K562 (cell line): ENCODE results near the gene CACNA1A. TPM values are rescaled to one million over a fixed set of nuclear protein-coding genes. Genes with fewer than 3 reads are reported as not detected.

Experiments used
- AFF1 ChIP-seq, 2 experiments: fragments of 450-650 bp; IDR thresholded peaks; 2 replicates each; pipeline ENCODE4 v1.6.1; 2018; ENCODE audit warnings: mild to moderate bottlenecking in 2 of 2, low read depth in 1 of 2; ENCODE audit not compliant: partially characterized antibody in 2 of 2
- CBX3 ChIP-seq, 2 experiments: IDR thresholded peaks; 1 replicate in 1 of 2; 2 replicates in 1 of 2; pipeline ENCODE4 v1.6.1; 2012; ENCODE audit warnings: inconsistent platforms in 2 of 2, low read length in 2 of 2, borderline replicate concordance in 1 of 2, control low read depth in 1 of 2
- CREM ChIP-seq: IDR thresholded peaks from 2 replicates; pipeline ENCODE4 v1.6.1; 2014; ENCODE audit warnings: antibody characterized with exemption, low read depth
- GATAD2A ChIP-seq: fragments of 450-650 bp; IDR thresholded peaks from 2 replicates; pipeline ENCODE4 v1.6.1; 2017
- MGA ChIP-seq: fragments of 450-650 bp; IDR thresholded peaks from 2 replicates; pipeline ENCODE4 v1.6.1; 2016; ENCODE audit warnings: mild to moderate bottlenecking, moderate library complexity
- TEAD4 ChIP-seq, 2 experiments: sonication (generic) in 1 of 2; formaldehyde crosslinking in 1 of 2; IDR thresholded peaks; 2 replicates each; pipeline versions ENCODE4 v1.6.1 to v1.8.0; 2012 to 2022; ENCODE audit warnings: borderline replicate concordance in 1 of 2, inconsistent platforms in 1 of 2, low read length in 1 of 2, mild to moderate bottlenecking in 1 of 2, missing genetic modification reagents in 1 of 2
- USF2 ChIP-seq: sonication (generic); formaldehyde crosslinking; IDR thresholded peaks from 2 replicates; pipeline ENCODE4 v1.5.0; 2020; ENCODE audit warnings: missing genetic modification reagents
- ZNF121 ChIP-seq: sonication (generic); formaldehyde crosslinking; conservative IDR thresholded peaks from 2 replicates; pipeline ENCODE4 v1.8.0; 2022; ENCODE audit warnings: missing genetic modification reagents
- polyA plus RNA-seq, 8 experiments: library from polyadenylated mRNA; depleted of rRNA in 4 of 8; stranded (reverse) in 5 of 8; unstranded in 3 of 8; fragments of >200 nt; fragmentation: Nextera tagmentation in 2 of 8; fragmentation: Illumina TruSeq in 1 of 8; extraction: Ambion mirVana in 2 of 8; extraction: Trizol in 1 of 8; gene quantifications; 2 replicates each; pipeline versions ENCODE4 v1.2.1 to v1.2.3, GENCODE V29; 2011 to 2014; ENCODE audit warnings: inconsistent platforms in 1 of 8, missing spikeins in 1 of 8
- total RNA-seq, 7 experiments: library from RNA; depleted of rRNA in 6 of 7; stranded (reverse); fragments of >200 nt in 6 of 7; fragmentation: Illumina TruSeq in 2 of 7; extraction: Trizol in 2 of 7; gene quantifications; 2 replicates each; pipeline versions ENCODE4 v1.2.1 to v1.2.3, GENCODE V29; 2011 to 2021; ENCODE audit warnings: low replicate concordance in 1 of 7

Gene CACNA1A
- total and polyA plus RNA-seq, 9 of the 15 experiments (the other 6 are each of a cell fraction or from before 2014, with no cell fraction given) = 0.03 to 0.20 (median 0.09) TPM; not detected in 1

- TF ChIP-seq MGA (no peak), TEAD4 (IDR thresholded peaks at IDR 0.05; ENCODE audit: low read length) (peak; percentile 39), TEAD4 (CRISPR knock-in tag; IDR thresholded peaks at IDR 0.05; ENCODE audit: borderline replicate concordance) (no peak), GATAD2A (no peak), CBX3 (IDR thresholded peaks at IDR 0.05; ENCODE audit: borderline replicate concordance in 1 of 2, low read length in 2 of 2) (peak in 1 of 2 experiments; percentile 33; a peak in 1 of 3 replicates), CREM (no peak), AFF1 (IDR thresholded peaks at IDR 0.05; ENCODE audit: low read depth in 1 of 2, partially characterized antibody in 2 of 2) (peak in 1 of 2 experiments; percentile 84), ZNF121 (CRISPR knock-in tag) (no peak), USF2 (CRISPR knock-in tag) (peak; percentile 95)
These were observed 104.9 kb downstream of the CACNA1A start (continued) for GRCh38 chr19:13401388-13401787.
